B cell (primary cell): ENCODE data around the gene ZFP90.

Source experiments
- CTCF ChIP-seq: fragments of 200-600 bp; IDR thresholded peaks from one replicate; pipeline ENCODE4 v1.8.0; 2022; ENCODE audit warnings: antibody characterized with exemption, mild to moderate bottlenecking
- EZH2 ChIP-seq: IDR thresholded peaks from 2 replicates; pipeline ENCODE4 v1.6.1; 2012; ENCODE audit warnings: borderline replicate concordance, low read depth, mild to moderate bottlenecking, moderate library complexity, low read length; ENCODE audit not compliant: insufficient read depth, poor library complexity, severe bottlenecking

- TF ChIP-seq CTCF, result no peak
- TF ChIP-seq EZH2, result no peak
These were observed 28.3 kb upstream of the ZFP90 start for GRCh38 chr16:68510775-68511174.
